Lung (tissue), 12 donors: ENCODE results near the gene TBX6. TPM values are rescaled to one million over a fixed set of nuclear protein-coding genes. Genes with fewer than 3 reads are reported as not detected.

ENCODE experiments used
- ATAC-seq: fragments of 200-7000 bp; cut with Tn5 transposase; one replicate; pipeline ENCODE4 v1.9.1; 2020; ENCODE audit warnings: moderate number of reproducible peaks; ENCODE audit not compliant: insufficient read depth, low FRiP score
- DNase-seq, 3 donors: peaks; one replicate each; pipeline ENCODE4 v3.0.0-alpha.2; 2013 to 2017
- H3K27ac ChIP-seq, 2 donors: one replicate each; pipeline ENCODE4 v1.5.1; 2013; ENCODE audit warnings: mild to moderate bottlenecking in 2 of 2, moderate library complexity in 2 of 2, control low read depth in 1 of 2, inconsistent platforms in 1 of 2, low read depth in 1 of 2, low read length in 1 of 2
- H3K27me3 ChIP-seq, 3 donors: one replicate each; pipeline ENCODE4 v1.5.1; 2013; ENCODE audit warnings: low read length in 2 of 3; ENCODE audit not compliant: control insufficient read depth in 3 of 3, insufficient read depth in 3 of 3
- H3K36me3 ChIP-seq, 4 donors: one replicate each; pipeline ENCODE4 v1.5.1; 2013; ENCODE audit warnings: low read length in 4 of 4, mild to moderate bottlenecking in 1 of 4, moderate library complexity in 1 of 4; ENCODE audit not compliant: control insufficient read depth in 4 of 4, insufficient read depth in 4 of 4
- H3K4me1 ChIP-seq, 5 donors: one replicate each; pipeline ENCODE4 v1.5.1; 2013; ENCODE audit warnings: low read length in 5 of 5, mild to moderate bottlenecking in 2 of 5, moderate library complexity in 1 of 5; ENCODE audit not compliant: control insufficient read depth in 5 of 5, insufficient read depth in 5 of 5
- H3K4me3 ChIP-seq: one replicate; pipeline ENCODE4 v1.5.1; 2013; ENCODE audit warnings: mild to moderate bottlenecking, control low read depth, moderate library complexity
- H3K9ac ChIP-seq, 2 donors: one replicate each; pipeline ENCODE4 v1.5.1; 2013; ENCODE audit warnings: low read length in 2 of 2, control low read depth in 1 of 2; ENCODE audit not compliant: insufficient read depth in 1 of 2
- H3K9me3 ChIP-seq, 4 donors: one replicate each; pipeline ENCODE4 v1.5.1; 2013; ENCODE audit warnings: low read length in 3 of 4, mild to moderate bottlenecking in 1 of 4, moderate library complexity in 1 of 4; ENCODE audit not compliant: control insufficient read depth in 4 of 4, insufficient read depth in 3 of 4
- CTCF ChIP-seq: IDR thresholded peaks from 2 replicates; pipeline ENCODE4 v1.5.1; 2012; ENCODE audit warnings: mild to moderate bottlenecking; ENCODE audit errors: control extremely low read depth, extremely low read depth
- WGBS, 2 donors: extraction: QIAGEN DNeasy Blood & Tissue Kit; methylation state at CpG; one replicate each; pipeline ENCODE4 v1.1.7; 2013; 5-methylcytosine and 5-hydroxymethylcytosine counted together
- polyA plus RNA-seq, 2 donors: library from polyadenylated mRNA; stranded (reverse); fragments of 200-250 nt; gene quantifications; one replicate each; pipeline ENCODE4 v1.2.1, GENCODE V29; 2013
- total RNA-seq, 2 donors: library from RNA; depleted of rRNA in 1 of 2; stranded (reverse); fragments of >200 nt in 1 of 2; gene quantifications; one replicate each; pipeline ENCODE4 v1.2.1, GENCODE V29; 2014 to 2021
- donor health status: control.
- donor health status: control.
- donor health status: Bipolar disorder and iron deficiency.
- donor health status: healthy.
- donor health status: DM: yes; HTN: yes; CAD: no.

The TBX6 gene
- total and polyA plus RNA-seq, 4 donors, result 0.60 to 1.7 (median 1.3) TPM

GRCh38 chr16:30121741-30122571, 30.2 kb upstream of the TBX6 start:
- 45 to 64% methylated on average over 31 of the region's 31 CpGs for WGBS, 2 donors

GRCh38 chr16:30120340-30121105, 28.8 kb upstream of the TBX6 start:
- no peak overlapping the region for H3K4me3 ChIP-seq

More at GRCh38 chr16:30121741-30122571, 30.2 kb upstream of the TBX6 start:
- H3K27ac ChIP-seq, result peak overlapping the region; percentile 60 to 86
- H3K36me3 ChIP-seq, result peaks cover 0 to 25% (median 19%) of the 10 kb centered on the region in 4 donors
- TF ChIP-seq CTCF, result no peak
- peak overlapping the region; percentile 82 to 88 for H3K9ac ChIP-seq
- peaks cover 0 to 11% (median 7%) of the 10 kb centered on the region in 5 donors for H3K4me1 ChIP-seq
- DNase-seq (peak; percentile 45 to 78 (median 61)), ATAC-seq (no peak)
- no peaks in the 10 kb centered on the region for H3K27me3 ChIP-seq
- no peaks in the 10 kb centered on the region for H3K9me3 ChIP-seq
- peak overlapping the region; percentile 87 for H3K4me3 ChIP-seq

GRCh38 chr16:30119428-30119827, 27.7 kb upstream of the TBX6 start:
- TF ChIP-seq CTCF, result no peak
- 94 to 97% methylated on average over 2 of the region's 2 CpGs for WGBS, 2 donors
- Histone ChIP-seq H3K27ac (no peak overlapping the region), H3K27me3 (no peaks in the 10 kb centered on the region), H3K4me3 (no peak overlapping the region), H3K9ac (no peak overlapping the region), H3K9me3 (no peaks in the 10 kb centered on the region), H3K4me1 (peaks cover 0 to 11% (median 7%) of the 10 kb centered on the region in 5 donors), H3K36me3 (peaks cover 0 to 40% (median 27%) of the 10 kb centered on the region in 4 donors)
- ATAC-seq, result no peak
- no peak for DNase-seq

More at GRCh38 chr16:30120340-30121105, 28.8 kb upstream of the TBX6 start:
- H3K27me3 ChIP-seq, result no peaks in the 10 kb centered on the region
- H3K9me3 ChIP-seq, result no peaks in the 10 kb centered on the region
- no peak overlapping the region for H3K9ac ChIP-seq
- ATAC-seq (no peak), DNase-seq (no peak)
- no peak for TF ChIP-seq CTCF
- peaks cover 0 to 34% (median 24%) of the 10 kb centered on the region in 4 donors for H3K36me3 ChIP-seq
- H3K4me1 ChIP-seq, result peaks cover 0 to 11% (median 7%) of the 10 kb centered on the region in 5 donors
- H3K27ac ChIP-seq, result peak overlapping the region in 1 of 2 donors; percentile 61
- WGBS, 2 donors, result 94 to 100% methylated on average over 3 of the region's 3 CpGs
